NCI-H128 (cell line): Measurements from ENCODE around the gene TRAP1.
"Not testable (repeated sequence)": the region's sequence is repeated elsewhere in the genome, so short reads cannot be mapped to it uniquely, and the experiment has no call there.

Experiments
- DNase-seq: peaks from one replicate; lab custom pipeline; 2025; ENCODE audit not compliant: unreplicated experiment; lab: John Stamatoyannopoulos, UW

TRAP1 gene

DNA sequence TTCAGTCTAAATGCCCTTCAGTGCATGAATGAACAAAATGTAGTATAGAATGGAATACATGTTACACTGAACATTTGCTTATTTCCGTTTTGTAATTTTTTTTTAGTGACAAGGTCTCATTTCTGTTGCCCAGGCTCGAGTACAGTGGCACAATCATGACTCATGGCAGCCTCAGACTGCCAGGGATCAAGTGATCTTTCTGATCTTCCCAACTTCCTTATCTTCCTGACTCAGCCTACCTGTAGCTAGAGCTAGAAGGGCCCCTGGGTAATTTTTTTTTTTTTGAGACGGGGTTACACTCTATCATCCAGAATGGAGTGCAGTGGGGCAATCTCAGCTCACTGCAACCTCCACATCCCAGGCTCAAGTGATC is 98.6 kb downstream of the TRAP1 start:
- no peak for DNase-seq

DNA sequence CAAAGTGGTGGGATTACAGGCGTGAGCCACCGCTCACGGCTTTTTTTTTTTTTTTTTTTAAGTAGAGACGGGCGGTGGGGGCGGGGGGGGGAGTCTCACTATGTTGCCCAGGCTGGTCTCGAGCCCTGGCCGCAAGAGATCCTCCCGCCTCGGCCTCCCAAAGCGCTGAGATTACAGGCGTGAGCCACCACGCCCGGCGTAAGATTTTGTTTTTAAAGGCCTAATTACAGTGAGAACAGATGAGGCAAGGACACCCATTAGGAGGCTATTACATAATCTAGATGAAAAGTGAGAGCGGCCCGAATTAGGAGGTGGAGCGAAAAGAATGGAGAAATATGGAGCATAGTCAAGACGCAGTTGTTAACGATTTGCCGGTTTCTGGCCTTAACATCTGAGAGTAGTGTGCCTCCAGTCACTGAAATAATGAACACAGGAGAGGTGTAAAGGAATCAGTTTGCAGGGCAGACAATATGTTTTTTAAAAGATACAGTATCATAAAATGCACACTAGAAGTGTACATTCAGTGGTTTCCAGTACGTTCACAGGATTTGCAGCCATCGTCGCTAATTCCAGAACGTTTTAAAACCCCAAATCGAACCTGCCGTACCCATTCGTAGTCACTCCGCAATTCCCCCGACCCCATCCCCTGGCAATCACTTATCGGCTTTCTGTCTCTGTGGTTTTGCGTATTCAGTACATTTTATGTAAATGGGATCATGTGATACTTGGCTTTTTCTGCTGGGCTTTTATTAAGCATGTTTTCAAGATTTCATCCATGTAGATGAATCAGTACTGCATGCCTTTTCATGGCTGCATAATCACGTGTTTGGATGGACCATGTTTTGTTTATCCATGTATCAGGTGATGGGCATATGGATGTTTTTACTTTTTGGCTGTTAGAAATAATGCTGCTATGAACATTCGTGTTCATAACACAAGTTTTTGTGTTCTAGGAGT is 104.5 kb downstream of the TRAP1 start:
- no peak for DNase-seq

DNA sequence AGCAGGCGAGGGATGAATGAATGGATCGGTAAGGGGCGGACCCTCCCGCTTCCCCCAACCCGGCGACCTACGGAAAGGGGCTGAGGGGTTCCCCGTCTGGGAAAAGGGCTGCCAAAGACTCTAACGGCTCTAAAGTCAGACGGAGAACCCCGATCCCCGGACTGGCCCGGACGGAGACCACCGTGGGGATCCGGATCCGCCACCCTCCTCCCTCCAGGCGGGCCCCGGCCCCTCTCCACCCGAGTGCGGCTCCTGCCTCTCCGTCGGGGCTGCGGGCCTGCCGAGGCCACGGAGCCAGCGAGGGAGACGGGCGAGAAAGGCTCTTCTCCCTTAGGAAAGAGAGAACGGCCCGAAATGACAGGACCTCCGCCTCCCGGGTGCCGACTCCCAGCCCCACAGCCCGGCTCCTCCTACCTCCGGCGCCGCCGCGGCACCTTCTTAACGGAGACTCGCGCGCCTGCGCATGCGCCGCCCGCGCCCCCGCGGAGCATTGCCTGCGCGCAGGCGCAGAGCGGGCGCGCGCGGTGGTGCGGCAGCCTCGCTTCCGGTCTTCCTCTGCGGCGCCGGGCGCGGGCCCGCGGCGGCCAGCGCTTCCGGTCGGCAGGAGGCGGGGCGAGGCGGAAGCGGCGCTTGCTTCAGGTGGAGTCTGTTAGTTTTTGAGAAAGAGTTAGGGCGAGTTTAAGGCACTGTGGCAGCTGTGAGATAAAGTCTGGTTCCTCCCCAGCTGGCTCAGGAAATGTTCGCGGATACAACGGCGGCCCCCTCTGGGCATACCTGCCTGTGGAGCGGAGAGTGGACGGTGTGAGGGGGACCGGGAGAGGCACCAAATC is 106.0 kb downstream of the TRAP1 start, which contains the start of gene SLX4:
Gene SLX4, minus strand, starts transcription at position 461 of the 830 bp plus-strand sequence. CDS start 2,642 bp downstream, outside the sequence.
- DNase-seq = peak; percentile 75

DNA sequence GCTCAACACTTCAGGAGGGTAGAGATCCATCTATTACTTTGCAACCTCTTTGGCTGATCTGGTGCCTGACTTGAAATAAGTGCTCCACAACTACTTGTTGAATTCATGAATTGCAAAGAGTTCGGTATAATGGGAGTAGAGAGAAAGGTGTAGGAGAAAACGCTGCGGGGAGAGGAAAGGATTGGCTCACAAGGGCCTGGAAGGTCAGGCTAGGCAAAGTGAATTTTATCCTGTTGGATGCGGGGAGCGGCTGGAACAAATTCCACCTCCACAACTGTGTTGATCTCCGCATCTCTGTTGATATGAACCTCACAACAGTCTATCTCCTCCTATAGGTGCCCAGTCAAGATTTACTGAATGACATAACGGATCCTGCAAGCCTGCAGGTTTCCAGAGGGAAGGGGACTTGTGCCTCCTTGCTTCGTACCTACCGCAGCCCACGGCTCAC is 106.6 kb downstream of the TRAP1 start:
- no peak for DNase-seq

DNA sequence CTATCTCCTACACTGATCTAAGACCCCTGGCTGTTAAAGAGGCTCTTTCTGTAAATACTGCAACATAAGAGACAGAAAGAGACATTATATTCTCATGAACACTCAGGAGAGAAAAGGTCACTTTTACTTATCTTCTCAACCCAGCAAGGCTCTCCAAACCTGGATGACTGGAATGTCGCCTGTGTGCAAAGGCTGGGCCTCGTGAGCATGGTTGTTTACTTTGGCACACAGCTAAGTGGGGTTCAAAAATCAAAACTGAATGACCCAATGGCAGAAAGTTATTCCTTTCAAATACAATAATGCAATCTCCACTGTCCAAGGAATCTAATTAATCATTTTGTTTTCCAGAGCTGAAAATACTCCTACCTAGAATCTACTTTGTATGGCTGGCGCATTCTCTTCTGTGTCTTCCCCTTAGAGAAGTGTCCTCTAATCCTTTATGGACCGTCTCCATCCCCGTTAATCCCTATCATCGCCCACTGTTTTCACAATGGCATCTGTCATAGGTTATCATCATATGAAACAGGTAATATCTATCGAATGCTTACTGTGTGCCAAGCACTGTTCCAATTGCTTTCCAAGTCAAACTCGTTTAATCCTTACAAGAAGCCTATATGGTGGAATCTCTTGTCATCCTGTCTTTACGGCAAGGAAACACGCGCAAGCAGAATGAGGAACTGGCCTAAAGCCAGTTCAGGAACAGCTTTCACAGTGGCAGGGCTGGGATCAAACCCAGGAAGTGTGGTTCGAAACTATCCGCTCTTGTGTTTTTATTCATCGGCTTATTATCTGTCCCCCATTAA is 107.2 kb downstream of the TRAP1 start:
- no peak for DNase-seq

DNA sequence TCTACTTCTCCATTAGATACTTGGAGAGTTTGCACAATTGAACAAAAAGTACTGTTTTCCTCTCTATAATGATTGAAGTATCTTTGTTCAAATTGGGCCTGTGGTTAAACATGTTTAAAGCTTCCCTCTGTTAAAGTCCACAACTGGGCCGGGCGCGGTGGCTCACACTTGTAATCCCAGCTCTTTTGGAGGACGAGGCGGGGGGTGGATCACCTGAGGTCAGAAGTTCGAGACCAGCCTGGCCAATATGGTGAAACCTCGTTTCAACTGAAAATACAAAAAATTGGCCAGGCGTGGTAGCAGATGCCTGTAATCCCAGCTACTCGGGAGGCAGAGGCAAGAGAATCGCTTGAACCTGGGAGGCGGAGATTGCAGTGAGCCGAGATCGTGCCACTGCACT is 108.3 kb downstream of the TRAP1 start:
- DNase-seq = not testable (repeated sequence)

DNA sequence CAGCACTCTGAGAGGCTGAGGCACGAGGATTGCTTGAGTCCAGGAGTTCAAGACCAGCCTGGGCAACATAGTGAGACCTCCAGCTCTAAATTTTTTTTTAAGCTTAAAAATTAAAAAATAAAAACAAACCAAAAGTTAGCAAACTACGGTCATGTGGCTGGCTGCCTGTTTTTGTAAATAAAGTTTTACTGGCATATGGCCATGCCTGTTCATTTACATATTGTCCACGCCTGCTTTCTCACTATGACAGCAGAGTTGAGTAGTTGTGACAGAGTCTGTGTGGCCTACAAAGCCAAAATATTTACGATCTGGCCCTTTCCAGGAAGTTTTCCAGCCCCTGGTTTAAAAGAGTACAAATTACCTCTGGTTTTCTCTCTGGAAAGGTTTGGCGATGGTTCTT is 109.3 kb downstream of the TRAP1 start:
- DNase-seq = no peak
